Measurements from ENCODE around the gene PSMD13. TPM values are rescaled to one million over a fixed set of nuclear protein-coding genes. Genes with fewer than 3 reads are reported as not detected.

Gene PSMD13
- polyA plus RNA-seq, 1 donor (not counting 4 experiments of a cell fraction or from before 2014, with no cell fraction given), result 184 TPM

DNA sequence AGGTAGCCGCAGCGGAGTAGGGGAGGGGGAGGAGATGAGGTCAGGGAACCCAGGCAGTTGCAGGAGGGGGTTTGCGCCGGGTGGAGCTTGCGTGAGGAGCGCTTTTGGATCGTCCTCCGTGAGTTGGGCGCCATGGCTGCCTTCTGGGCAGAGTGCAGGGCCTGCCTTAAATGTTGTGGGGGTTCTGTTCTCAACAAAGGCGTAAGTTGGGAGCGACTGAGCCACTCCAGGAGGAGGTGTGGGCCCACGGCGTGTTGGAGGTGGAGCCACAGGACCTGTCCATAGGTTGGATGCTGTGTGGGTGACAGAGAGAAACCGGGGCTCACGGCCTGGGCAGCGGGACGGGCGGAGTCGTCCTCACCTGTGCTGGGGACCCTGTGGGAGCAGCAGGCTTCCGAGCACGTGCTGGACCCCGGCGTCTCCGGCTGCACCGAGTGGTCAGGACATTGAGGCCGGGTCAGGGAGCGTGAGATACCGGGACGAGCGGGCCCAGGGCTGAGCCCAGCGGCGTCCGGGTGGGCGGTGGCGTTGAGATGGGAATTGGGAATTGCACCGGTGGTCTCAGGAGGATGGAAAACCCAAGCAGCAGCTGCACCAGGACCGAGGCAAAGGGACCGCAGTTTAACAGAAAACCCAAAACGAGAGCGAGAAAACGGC is 51.2 kb downstream of the PSMD13 start:
- Histone ChIP-seq H3K9ac (ENCODE audit: control insufficient read depth, extremely low read depth, insufficient read depth, low read length) (peak overlapping the region; percentile 44), H3K4me1 (ENCODE audit: control insufficient read depth, extremely low read depth, insufficient read depth, low read length) (peaks cover 7% of the 10 kb centered on the region), H3K79me2 (ENCODE audit: control insufficient read depth, insufficient read depth, low read length) (no peaks in the 10 kb centered on the region), H2AFZ (ENCODE audit: control insufficient read depth, low read length) (peak overlapping the region; percentile 78), H4K20me1 (ENCODE audit: control insufficient read depth, extremely low read depth, insufficient read depth, low read length) (no peaks in the 10 kb centered on the region), H3K4me2 (ENCODE audit: control insufficient read depth, extremely low read depth, insufficient read depth, low read depth, low read length) (peak overlapping the region; percentile 86), H3K9me3 (ENCODE audit: control insufficient read depth, low read depth, low read length) (no peaks in the 10 kb centered on the region), H3K9me1 (ENCODE audit: control insufficient read depth, extremely low read depth, insufficient read depth, low read length) (no peaks in the 10 kb centered on the region), H3K4me3 (ENCODE audit: control insufficient read depth in 2 of 3, extremely low read depth in 1 of 3, insufficient read depth in 2 of 3, low read depth in 1 of 3, low read length in 3 of 3) (peak overlapping the region; percentile 35 to 75 (median 54)), H3K27ac (ENCODE audit: control insufficient read depth, insufficient read depth, low read length) (no peak overlapping the region), H3K27me3 (ENCODE audit: control insufficient read depth, extremely low read depth, insufficient read depth, low read length) (peaks cover 33% of the 10 kb centered on the region), H3K36me3 (ENCODE audit: control insufficient read depth in 2 of 2, extremely low read depth in 1 of 2, insufficient read depth in 2 of 2, low read length in 2 of 2) (no peaks in the 10 kb centered on the region)
- no peak for DNase-seq (ENCODE audit: low read depth, low spot score)
- TF ChIP-seq CTCF (optimal IDR thresholded peaks at IDR 0.05 in 1 of 3, IDR thresholded peaks at IDR 0.05 in 1 of 3, conservative IDR thresholded peaks at IDR 0.05 in 1 of 3; ENCODE audit: extremely low read depth in 1 of 3, insufficient read depth in 2 of 3, low read length in 3 of 3) (no peak), EZH2 (IDR thresholded peaks at IDR 0.05; ENCODE audit: low read length) (no peak)
- no peak for FAIRE-seq
- dilution Hi-C loops (cut with MboI; ENCODE audit: extremely low pct_ligation_motif_present, low sequenced_read_pairs), result no loop called here

- H3K9me1 ChIP-seq (ENCODE audit: control insufficient read depth, extremely low read depth, insufficient read depth, low read length), result no peaks in the 10 kb centered on the region
- FAIRE-seq (no peak), DNase-seq (ENCODE audit: low read depth, low spot score) (no peak)
- no peak for TF ChIP-seq EZH2 (IDR thresholded peaks at IDR 0.05; ENCODE audit: low read length)
- TF ChIP-seq CTCF (optimal IDR thresholded peaks at IDR 0.05 in 1 of 3, IDR thresholded peaks at IDR 0.05 in 1 of 3, conservative IDR thresholded peaks at IDR 0.05 in 1 of 3; ENCODE audit: extremely low read depth in 1 of 3, insufficient read depth in 2 of 3, low read length in 3 of 3), result no peak
- H3K27ac ChIP-seq (ENCODE audit: control insufficient read depth, insufficient read depth, low read length), result no peak within 1 kb of the TSS
- H3K27me3 ChIP-seq (ENCODE audit: control insufficient read depth, extremely low read depth, insufficient read depth, low read length), result peaks cover 30% of the 10 kb centered on the region
- H3K4me1 ChIP-seq (ENCODE audit: control insufficient read depth, extremely low read depth, insufficient read depth, low read length), result peaks cover 7% of the 10 kb centered on the region
- no peaks in the 10 kb centered on the region for H3K36me3 ChIP-seq (ENCODE audit: control insufficient read depth in 2 of 2, extremely low read depth in 1 of 2, insufficient read depth in 2 of 2, low read length in 2 of 2)
- peak within 1 kb of the TSS; percentile 44 for H3K9ac ChIP-seq (ENCODE audit: control insufficient read depth, extremely low read depth, insufficient read depth, low read length)
- H2AFZ ChIP-seq (ENCODE audit: control insufficient read depth, low read length), result peak within 1 kb of the TSS; percentile 78
- peak within 1 kb of the TSS; percentile 86 for H3K4me2 ChIP-seq (ENCODE audit: control insufficient read depth, extremely low read depth, insufficient read depth, low read depth, low read length)
- peak within 1 kb of the TSS; percentile 35 to 75 (median 54) for H3K4me3 ChIP-seq (ENCODE audit: control insufficient read depth in 2 of 3, extremely low read depth in 1 of 3, insufficient read depth in 2 of 3, low read depth in 1 of 3, low read length in 3 of 3)
- H3K79me2 ChIP-seq (ENCODE audit: control insufficient read depth, insufficient read depth, low read length), result no peaks in the 10 kb centered on the region
- dilution Hi-C loops (cut with MboI; ENCODE audit: extremely low pct_ligation_motif_present, low sequenced_read_pairs), result no loop called here
- no peaks in the 10 kb centered on the region for H4K20me1 ChIP-seq (ENCODE audit: control insufficient read depth, extremely low read depth, insufficient read depth, low read length)
- no peaks in the 10 kb centered on the region for H3K9me3 ChIP-seq (ENCODE audit: control insufficient read depth, low read depth, low read length)
Measured at GRCh38 chr11:288478-289397, 52.0 kb downstream of the PSMD13 start, which contains the start of gene PGGHG. Gene PGGHG, plus strand, starts transcription at chr11:289126. Its CDS starts 691 bp downstream, at chr11:289817.

Data from keratinocyte (primary cell).